K562 (cell line): ENCODE measurements around the gene RHEBL1. TPM values are rescaled to one million over a fixed set of nuclear protein-coding genes. Genes with fewer than 3 reads are reported as not detected.

Source experiments
- ATF7 ChIP-seq: fragments of 450-650 bp; IDR thresholded peaks from 2 replicates; pipeline ENCODE4 v1.7.1; 2014; ENCODE audit warnings: mild to moderate bottlenecking, moderate library complexity
- E2F3 ChIP-seq: fragments of 250-450 bp; sonication (Bioruptor Pico); IDR thresholded peaks from 2 replicates; pipeline ENCODE4 v1.4.0; 2020; ENCODE audit warnings: mild to moderate bottlenecking
- KAT2B ChIP-seq: IDR thresholded peaks from one replicate; pipeline ENCODE4 v1.6.1; 2012; ENCODE audit warnings: low read depth, mild to moderate bottlenecking, control low read depth, inconsistent platforms, low read length, moderate library complexity
- KLF6 ChIP-seq: fragments of 250-450 bp; sonication (Bioruptor Pico); IDR thresholded peaks from 2 replicates; pipeline ENCODE4 v1.4.0; 2020; ENCODE audit warnings: mild to moderate bottlenecking, moderate library complexity, borderline replicate concordance
- MBD1 ChIP-seq: fragments of 250-450 bp; sonication (Bioruptor Pico); IDR thresholded peaks from 2 replicates; pipeline ENCODE4 v1.8.0; 2022; ENCODE audit warnings: inconsistent platforms
- MLLT1 ChIP-seq, 2 experiments: fragments of 450-650 bp; IDR thresholded peaks; 2 replicates each; pipeline ENCODE4 v1.6.1; 2016
- MTA3 ChIP-seq: fragments of 450-650 bp; formaldehyde crosslinking; IDR thresholded peaks from 2 replicates; pipeline ENCODE4 v1.6.1; 2017; ENCODE audit warnings: mild to moderate bottlenecking, borderline replicate concordance
- NFIC ChIP-seq: fragments of 450-650 bp; IDR thresholded peaks from 2 replicates; pipeline ENCODE4 v1.6.1; 2017; ENCODE audit warnings: mild to moderate bottlenecking, inconsistent platforms
- PHF20 ChIP-seq: fragments of 450-650 bp; IDR thresholded peaks from 2 replicates; pipeline ENCODE4 v1.6.1; 2018; ENCODE audit not compliant: partially characterized antibody
- PRDM10 ChIP-seq: fragments of 450-650 bp; IDR thresholded peaks from 2 replicates; pipeline ENCODE4 v1.6.1; 2018; ENCODE audit not compliant: partially characterized antibody
- PURB ChIP-seq: sonication (generic); formaldehyde crosslinking; IDR thresholded peaks from 2 replicates; pipeline ENCODE4 v1.9.0; 2021; ENCODE audit warnings: low read depth, mild to moderate bottlenecking, missing genetic modification reagents
- RBFOX2 ChIP-seq: fragments of 200-400 bp; formaldehyde crosslinking; IDR thresholded peaks from 2 replicates; pipeline ENCODE4 v1.6.1; 2017; ENCODE audit warnings: low read depth, mild to moderate bottlenecking, low read length, moderate library complexity
- RBM14 ChIP-seq: fragments of 200-400 bp; formaldehyde crosslinking; IDR thresholded peaks from 2 replicates; pipeline ENCODE4 v1.6.1; 2018; ENCODE audit warnings: low read depth, mild to moderate bottlenecking, low read length, moderate library complexity, borderline replicate concordance; ENCODE audit not compliant: insufficient read depth
- RFX7 ChIP-seq: fragments of 250-450 bp; sonication (Bioruptor Pico); IDR thresholded peaks from 2 replicates; pipeline ENCODE4 v1.5.1; 2021; ENCODE audit warnings: mild to moderate bottlenecking
- ZBTB11 ChIP-seq, 3 experiments: fragments of 200-800 bp in 1 of 3; fragments of 250-450 bp in 1 of 3; fragments of 450-650 bp in 1 of 3; sonication (Bioruptor Pico) in 1 of 3; sonication (Bioruptor generic) in 1 of 3; formaldehyde crosslinking in 1 of 3; IDR thresholded peaks; 2 replicates each; pipeline versions ENCODE4 v1.6.1 to v1.8.0; 2016 to 2022; ENCODE audit warnings: mild to moderate bottlenecking in 2 of 3, missing genetic modification characterization in 2 of 3, missing compliant biosample characterization in 1 of 3, moderate library complexity in 1 of 3
- polyA plus RNA-seq, 8 experiments: library from polyadenylated mRNA; depleted of rRNA in 4 of 8; stranded (reverse) in 5 of 8; unstranded in 3 of 8; fragments of >200 nt; fragmentation: Nextera tagmentation in 2 of 8; fragmentation: Illumina TruSeq in 1 of 8; extraction: Ambion mirVana in 2 of 8; extraction: Trizol in 1 of 8; gene quantifications; 2 replicates each; pipeline versions ENCODE4 v1.2.1 to v1.2.3, GENCODE V29; 2011 to 2014; ENCODE audit warnings: inconsistent platforms in 1 of 8, missing spikeins in 1 of 8
- total RNA-seq, 7 experiments: library from RNA; depleted of rRNA in 6 of 7; stranded (reverse); fragments of >200 nt in 6 of 7; fragmentation: Illumina TruSeq in 2 of 7; extraction: Trizol in 2 of 7; gene quantifications; 2 replicates each; pipeline versions ENCODE4 v1.2.1 to v1.2.3, GENCODE V29; 2011 to 2021; ENCODE audit warnings: low replicate concordance in 1 of 7

The RHEBL1 gene
- total and polyA plus RNA-seq, 9 of the 15 experiments (the other 6 are each of a cell fraction or from before 2014, with no cell fraction given), result 4.3 to 36.1 (median 8.2) TPM

GRCh38 chr12:49089821-49090773, 20.3 kb upstream of the RHEBL1 start (continued):
- TF ChIP-seq PHF20 (peak; percentile 25), RBFOX2 (peak; percentile 77), KAT2B (no peak), RFX7 (no peak), MBD1 (CRISPR knock-in tag) (no peak), KLF6 (no peak), E2F3 (0 out of 2 replicates have a peak, but pooled peaks have one; percentile 11), MLLT1 (IDR thresholded peaks at IDR 0.05) (peak in 1 of 2 experiments; percentile 80; a peak in 2 of 4 replicates), RBM14 (no peak), NFIC (peak; percentile 77), PRDM10 (peak; percentile 17), PURB (CRISPR knock-in tag) (no peak), ZBTB11 (CRISPR knock-in tag; IDR thresholded peaks at IDR 0.05) (peak in 2 of 3 experiments; percentile 18 to 51; a peak in 3 of 6 replicates), ATF7 (0 out of 2 replicates have a peak, but pooled peaks have one; percentile 10), MTA3 (0 out of 2 replicates have a peak, but pooled peaks have one; percentile 83)
